OCI-LY7 (cell line): Measurements from ENCODE around the gene ACP4. TPM values are rescaled to one million over a fixed set of nuclear protein-coding genes. Genes with fewer than 3 reads are reported as not detected.

Experiments
- BruUV-seq: library from RNA; stranded (reverse); fragments of 400-500 nt; replicated peaks from 2 replicates; lab custom pipeline; 2021; lab: Mats Ljungman, UMichigan
- CTCF ChIA-PET: fragments of 300-600 bp; sonication (Branson Sonifier 250); formaldehyde crosslinking; loops from one replicate; lab custom pipeline; 2022; ENCODE audit warnings: antibody characterized with exemption; ENCODE audit not compliant: unreplicated experiment; lab: Charles Lee
- POLR2A ChIA-PET: fragments of 300-600 bp; sonication (Branson Sonifier 250); formaldehyde crosslinking; loops from one replicate; lab custom pipeline; 2022; ENCODE audit warnings: antibody characterized with exemption; lab: Charles Lee
- DNase-seq: peaks from one replicate; pipeline ENCODE4 v3.0.0-alpha.2; 2015; ENCODE audit warnings: low spot score
- H2AFZ ChIP-seq: fragments of 200-600 bp; sonication (generic), shearing (Covaris generic); 2 replicates; pipeline ENCODE4 v1.6.1; 2014; ENCODE audit warnings: mild to moderate bottlenecking, antibody characterized with exemption, low read length, moderate library complexity
- H3K27ac ChIP-seq: fragments of 200-600 bp; sonication (generic); 2 replicates; pipeline ENCODE4 v1.5.1; 2014; ENCODE audit warnings: mixed run types, low read depth, mild to moderate bottlenecking, moderate library complexity, low read length, inconsistent platforms; ENCODE audit not compliant: poor library complexity, severe bottlenecking
- H3K36me3 ChIP-seq: fragments of 200-600 bp; sonication (generic); 2 replicates; pipeline ENCODE4 v1.6.1; 2014; ENCODE audit warnings: mild to moderate bottlenecking, antibody characterized with exemption, low read length, moderate library complexity, mixed read lengths; ENCODE audit not compliant: insufficient read depth
- H3K4me1 ChIP-seq: fragments of 200-600 bp; sonication (generic); 2 replicates; pipeline ENCODE4 v1.5.1; 2014; ENCODE audit warnings: mild to moderate bottlenecking, low read length; ENCODE audit not compliant: insufficient read depth, poor library complexity, severe bottlenecking
- H3K4me2 ChIP-seq: fragments of 200-600 bp; sonication (generic); 2 replicates; pipeline ENCODE4 v1.6.1; 2014; ENCODE audit warnings: mild to moderate bottlenecking, low read length
- H3K4me3 ChIP-seq: fragments of 200-600 bp; sonication (generic); 2 replicates; pipeline ENCODE4 v1.5.1; 2014; ENCODE audit warnings: mild to moderate bottlenecking, low read depth, low read length; ENCODE audit not compliant: poor library complexity, severe bottlenecking
- H3K79me2 ChIP-seq: fragments of 200-600 bp; sonication (generic); 2 replicates; pipeline ENCODE4 v1.6.1; 2016; ENCODE audit warnings: low read depth, mild to moderate bottlenecking, low read length, moderate library complexity, mixed read lengths; ENCODE audit not compliant: insufficient read depth
- H3K9me2 ChIP-seq: fragments of 200-600 bp; sonication (generic); 2 replicates; pipeline ENCODE4 v1.6.1; 2016; ENCODE audit warnings: mild to moderate bottlenecking, low read length, mixed read lengths; ENCODE audit not compliant: insufficient read depth
- H3K9me3 ChIP-seq: fragments of 200-600 bp; sonication (generic); 2 replicates; pipeline ENCODE4 v1.6.1; 2014; ENCODE audit warnings: mild to moderate bottlenecking, mixed run types, low read length, mixed read lengths
- H4K20me1 ChIP-seq: fragments of 200-600 bp; sonication (generic); 2 replicates; pipeline ENCODE4 v1.6.1; 2014; ENCODE audit warnings: mild to moderate bottlenecking, antibody characterized with exemption, low read length, moderate library complexity, mixed read lengths; ENCODE audit not compliant: insufficient read depth
- EZH2phosphoT487 ChIP-seq: fragments of 200-600 bp; sonication (generic); IDR thresholded peaks from 2 replicates; pipeline ENCODE4 v1.6.1; 2018; ENCODE audit warnings: low read depth, borderline replicate concordance, mild to moderate bottlenecking, mixed run types, antibody characterized with exemption, low read length, moderate library complexity, mixed read lengths
- intact Hi-C: fragments of 100-400 bp; cut with micrococcal nuclease; formaldehyde crosslinking; loops from one replicate; pipeline ENCODE4 v1.10.0; 2022; ENCODE audit not compliant: unreplicated experiment
- total RNA-seq, 2 experiments: library from RNA; depleted of rRNA in 1 of 2; stranded (reverse); fragments of >200 nt in 1 of 2; shearing (Covaris generic) in 1 of 2; gene quantifications; 2 replicates each; pipeline ENCODE4 v1.2.3, GENCODE V29; 2014 to 2022
- TF ChIP-seq, protein P1 (sequence below): fragments of 200-600 bp; sonication (generic); conservative IDR thresholded peaks from 2 replicates; pipeline ENCODE4 v1.5.1; 2014; ENCODE audit warnings: mild to moderate bottlenecking, antibody characterized with exemption, low read length, moderate library complexity, mixed read lengths

The ACP4 gene
- total RNA-seq, 2 experiments from 2014 or later = not detected

DNA sequence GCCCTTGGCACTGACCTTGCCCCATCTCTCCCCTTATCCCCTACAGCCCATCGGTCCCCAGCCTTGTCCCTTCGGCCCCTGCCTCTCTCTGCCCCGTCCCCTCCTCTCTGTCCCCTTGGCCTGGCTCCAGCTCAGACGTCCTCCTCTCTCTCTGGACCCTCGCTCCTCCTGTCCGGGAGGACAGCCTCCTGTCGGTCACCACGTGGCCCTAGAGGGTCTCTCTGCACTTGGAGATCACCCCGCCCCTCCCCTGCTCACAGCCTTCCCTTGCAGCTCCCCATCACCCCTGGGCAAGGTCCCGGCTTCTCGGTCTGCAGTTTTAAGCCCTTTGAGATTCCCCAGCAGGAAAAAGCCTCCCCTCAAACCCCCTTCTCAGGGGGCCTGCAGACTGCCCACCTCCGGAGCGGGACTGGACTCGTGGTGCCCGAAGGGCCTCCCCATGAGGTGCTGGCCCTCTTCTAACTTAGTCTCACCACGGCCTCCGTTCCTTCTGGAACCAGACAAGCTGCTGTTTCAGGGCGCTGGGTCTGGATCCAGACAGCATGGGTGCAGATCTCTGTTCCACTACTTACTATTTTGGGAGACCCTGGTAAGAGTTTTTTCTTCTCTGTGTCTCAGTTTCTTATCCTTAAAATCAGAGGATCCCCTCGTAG is 46.5 kb downstream of the ACP4 start:
- no peaks in the 10 kb centered on the region for H3K79me2 ChIP-seq
- H3K36me3 ChIP-seq = no peaks in the 10 kb centered on the region
- peaks cover 5% of the 10 kb centered on the region for H3K4me1 ChIP-seq
- no peak overlapping the region for H3K4me2 ChIP-seq
- TF ChIP-seq, protein P1, sequence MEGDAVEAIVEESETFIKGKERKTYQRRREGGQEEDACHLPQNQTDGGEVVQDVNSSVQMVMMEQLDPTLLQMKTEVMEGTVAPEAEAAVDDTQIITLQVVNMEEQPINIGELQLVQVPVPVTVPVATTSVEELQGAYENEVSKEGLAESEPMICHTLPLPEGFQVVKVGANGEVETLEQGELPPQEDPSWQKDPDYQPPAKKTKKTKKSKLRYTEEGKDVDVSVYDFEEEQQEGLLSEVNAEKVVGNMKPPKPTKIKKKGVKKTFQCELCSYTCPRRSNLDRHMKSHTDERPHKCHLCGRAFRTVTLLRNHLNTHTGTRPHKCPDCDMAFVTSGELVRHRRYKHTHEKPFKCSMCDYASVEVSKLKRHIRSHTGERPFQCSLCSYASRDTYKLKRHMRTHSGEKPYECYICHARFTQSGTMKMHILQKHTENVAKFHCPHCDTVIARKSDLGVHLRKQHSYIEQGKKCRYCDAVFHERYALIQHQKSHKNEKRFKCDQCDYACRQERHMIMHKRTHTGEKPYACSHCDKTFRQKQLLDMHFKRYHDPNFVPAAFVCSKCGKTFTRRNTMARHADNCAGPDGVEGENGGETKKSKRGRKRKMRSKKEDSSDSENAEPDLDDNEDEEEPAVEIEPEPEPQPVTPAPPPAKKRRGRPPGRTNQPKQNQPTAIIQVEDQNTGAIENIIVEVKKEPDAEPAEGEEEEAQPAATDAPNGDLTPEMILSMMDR = no peak
- no peak for DNase-seq
- intact Hi-C loops = no loop called here
- H4K20me1 ChIP-seq = no peaks in the 10 kb centered on the region
- no peaks in the 10 kb centered on the region for H3K9me2 ChIP-seq
- H3K4me3 ChIP-seq = no peak overlapping the region
- H3K27ac ChIP-seq = no peak overlapping the region
- no peaks in the 10 kb centered on the region for H3K9me3 ChIP-seq
- CTCF ChIA-PET = no interaction called here
- POLR2A ChIA-PET = no interaction called here
- no peak overlapping the region for H2AFZ ChIP-seq
- no TSS peak for BruUV-seq

DNA sequence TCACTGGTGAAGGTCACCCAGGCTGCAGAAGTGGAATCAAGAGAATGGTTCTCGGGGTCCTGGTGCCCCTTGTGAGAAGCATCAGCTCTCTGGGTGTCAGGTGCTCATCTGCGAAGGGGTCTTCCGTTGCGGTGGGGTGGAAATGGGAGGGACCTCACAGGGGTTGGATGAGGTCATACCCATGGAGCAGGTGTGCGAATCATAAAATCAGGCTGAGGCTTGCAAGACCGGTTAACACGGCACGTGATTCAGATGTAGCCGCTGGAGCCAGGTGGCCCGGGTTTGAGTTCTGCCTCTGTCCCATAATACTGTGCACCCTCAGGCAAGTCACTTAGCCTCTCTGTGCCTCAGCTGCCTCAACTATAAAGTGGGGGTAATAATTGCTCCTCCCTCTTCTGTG is 47.1 kb downstream of the ACP4 start:
- ChIA-PET POLR2A (no interaction called here), CTCF (no interaction called here)
- H3K9me3 ChIP-seq = no peaks in the 10 kb centered on the region
- intact Hi-C loops = no loop called here
- no TSS peak for BruUV-seq
- no peak overlapping the region for H3K4me2 ChIP-seq
- no peak overlapping the region for H3K27ac ChIP-seq
- no peaks in the 10 kb centered on the region for H4K20me1 ChIP-seq
- no peak overlapping the region for H3K4me3 ChIP-seq
- TF ChIP-seq EZH2phosphoT487 = no peak
- TF ChIP-seq, protein P1 = no peak
- no peak overlapping the region for H2AFZ ChIP-seq
- DNase-seq = no peak
- H3K9me2 ChIP-seq = no peaks in the 10 kb centered on the region
- H3K36me3 ChIP-seq = no peaks in the 10 kb centered on the region
- H3K79me2 ChIP-seq = no peaks in the 10 kb centered on the region
- peaks cover 5% of the 10 kb centered on the region for H3K4me1 ChIP-seq

DNA sequence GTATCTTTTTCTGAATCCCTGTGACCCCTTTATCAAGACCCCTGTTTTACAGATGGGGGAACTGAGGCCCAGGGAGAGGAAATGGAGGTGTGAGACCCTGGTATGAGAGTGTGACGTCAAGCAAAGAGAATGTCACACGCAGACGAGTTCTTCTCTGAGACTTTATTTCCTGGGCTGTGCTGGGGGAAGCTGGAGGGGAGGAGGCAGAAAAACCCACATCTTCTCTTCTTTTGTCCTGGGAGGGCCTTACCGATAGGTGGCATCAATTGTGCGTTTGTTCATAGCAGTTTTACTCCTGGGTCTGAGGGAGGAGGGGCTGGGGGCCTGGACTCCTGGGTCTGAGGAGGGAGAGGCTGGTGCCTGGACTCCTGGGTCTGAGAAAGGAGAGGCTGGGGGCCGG is 48.0 kb downstream of the ACP4 start:
- no peaks in the 10 kb centered on the region for H3K79me2 ChIP-seq
- intact Hi-C loops = no loop called here
- no peak overlapping the region for H3K27ac ChIP-seq
- no peaks in the 10 kb centered on the region for H3K36me3 ChIP-seq
- no peak for TF ChIP-seq EZH2phosphoT487
- TF ChIP-seq, protein P1 = peak; percentile 68
- H3K9me3 ChIP-seq = no peaks in the 10 kb centered on the region
- no peaks in the 10 kb centered on the region for H4K20me1 ChIP-seq
- no peak overlapping the region for H2AFZ ChIP-seq
- BruUV-seq = no TSS peak
- H3K9me2 ChIP-seq = no peaks in the 10 kb centered on the region
- H3K4me1 ChIP-seq = peaks cover 5% of the 10 kb centered on the region
- H3K4me2 ChIP-seq = no peak overlapping the region
- POLR2A ChIA-PET = no interaction called here
- H3K4me3 ChIP-seq = no peak overlapping the region
- CTCF ChIA-PET = no interaction called here
- DNase-seq = peak; percentile 49
